Occipital lobe (tissue), 2 donors: Measurements from ENCODE around the gene COL27A1. TPM values are rescaled to one million over a fixed set of nuclear protein-coding genes. Genes with fewer than 3 reads are reported as not detected.

Experiments used
- DNase-seq: peaks from one replicate; lab custom pipeline; 2025; lab: John Stamatoyannopoulos, UW
- total RNA-seq: library from RNA; depleted of rRNA; stranded (reverse); fragments of >200 nt; gene quantifications from one replicate; pipeline ENCODE4 v1.2.3, GENCODE V29; 2014

COL27A1 gene
- total RNA-seq, 1 donor from 2014 or later = 1.4 TPM

- no peak for DNase-seq
Observed at GRCh38 chr9:114143234-114143633, 12.1 kb upstream of the COL27A1 start.

- no peak for DNase-seq
Observed at GRCh38 chr9:114146735-114147134, 8.6 kb upstream of the COL27A1 start.

DNA sequence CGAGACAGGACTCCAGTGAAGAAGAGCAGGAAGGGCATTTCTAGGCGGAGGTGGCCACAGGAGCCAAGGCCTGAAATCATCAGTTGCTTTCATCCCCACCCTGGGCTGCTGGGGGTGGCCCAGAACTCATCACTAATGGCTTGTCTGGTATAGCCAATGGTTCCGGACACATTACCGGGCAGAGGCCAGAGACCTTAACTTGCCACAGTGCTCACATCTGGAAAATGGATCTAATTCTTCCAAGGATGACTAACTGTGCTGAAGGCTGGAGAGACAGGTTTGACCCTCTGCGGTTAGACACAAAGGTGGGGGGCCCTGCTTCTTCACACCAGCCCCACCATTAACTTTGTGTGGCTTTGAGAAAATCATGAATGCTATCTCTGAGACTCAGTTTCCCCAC, 6.2 kb upstream of the COL27A1 start:
- no peak for DNase-seq

DNA sequence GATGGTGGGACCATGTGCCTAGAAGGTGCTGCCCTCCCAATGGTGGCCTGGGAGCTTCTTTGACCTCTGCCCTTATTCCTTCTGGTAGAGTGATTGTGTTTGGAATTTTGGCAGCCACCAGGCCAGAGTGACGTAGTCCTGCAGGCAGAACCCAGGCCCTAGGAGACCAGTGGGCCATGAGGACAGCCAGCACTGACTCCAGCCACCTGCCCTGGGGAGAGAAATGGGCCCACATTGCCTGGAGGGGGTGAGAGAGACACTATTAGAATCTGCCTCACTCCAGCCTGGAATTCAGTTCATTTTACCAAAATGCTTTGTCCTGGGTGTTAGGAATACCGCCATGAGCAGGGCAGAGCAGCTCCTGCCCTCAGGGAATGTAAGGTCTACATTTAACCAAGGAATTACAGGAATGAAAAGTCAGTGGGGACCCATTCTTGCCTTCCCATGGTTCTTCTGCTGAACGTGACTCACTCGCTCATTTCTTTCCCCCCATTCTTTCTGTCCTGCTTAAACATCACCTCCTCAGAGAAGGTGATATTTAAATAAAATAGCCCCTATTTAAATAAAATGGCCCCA, 5.5 kb upstream of the COL27A1 start:
- DNase-seq = no peak

GRCh38 chr9:114150608-114151007, 4.7 kb upstream of the COL27A1 start:
- no peak for DNase-seq

DNA sequence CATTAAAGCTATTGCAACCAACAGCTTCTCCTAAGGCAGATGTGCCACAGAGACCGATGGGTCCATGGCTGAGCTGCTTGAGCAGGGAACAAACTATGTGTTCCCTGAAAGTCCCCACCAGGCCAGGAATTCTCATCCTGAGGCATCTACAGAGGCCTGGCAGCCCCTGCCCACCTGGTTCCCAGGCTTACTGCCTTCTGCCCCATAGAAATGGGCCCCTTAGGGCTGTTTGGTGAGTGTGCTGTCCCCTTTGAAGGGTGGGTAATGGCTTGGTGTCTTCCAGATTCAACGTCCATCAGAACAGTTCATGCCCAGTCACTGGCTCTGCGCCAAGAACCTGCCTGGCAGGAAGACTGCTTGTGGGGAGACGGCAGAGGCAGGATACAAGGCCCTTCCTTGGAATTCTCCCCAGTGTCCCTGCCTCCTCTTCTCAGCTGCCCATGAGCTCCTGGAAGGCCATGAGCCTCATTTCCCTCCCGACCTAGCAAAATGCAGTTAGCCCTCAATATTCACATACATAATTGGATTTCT, 3.8 kb upstream of the COL27A1 start:
- no peak for DNase-seq

DNA sequence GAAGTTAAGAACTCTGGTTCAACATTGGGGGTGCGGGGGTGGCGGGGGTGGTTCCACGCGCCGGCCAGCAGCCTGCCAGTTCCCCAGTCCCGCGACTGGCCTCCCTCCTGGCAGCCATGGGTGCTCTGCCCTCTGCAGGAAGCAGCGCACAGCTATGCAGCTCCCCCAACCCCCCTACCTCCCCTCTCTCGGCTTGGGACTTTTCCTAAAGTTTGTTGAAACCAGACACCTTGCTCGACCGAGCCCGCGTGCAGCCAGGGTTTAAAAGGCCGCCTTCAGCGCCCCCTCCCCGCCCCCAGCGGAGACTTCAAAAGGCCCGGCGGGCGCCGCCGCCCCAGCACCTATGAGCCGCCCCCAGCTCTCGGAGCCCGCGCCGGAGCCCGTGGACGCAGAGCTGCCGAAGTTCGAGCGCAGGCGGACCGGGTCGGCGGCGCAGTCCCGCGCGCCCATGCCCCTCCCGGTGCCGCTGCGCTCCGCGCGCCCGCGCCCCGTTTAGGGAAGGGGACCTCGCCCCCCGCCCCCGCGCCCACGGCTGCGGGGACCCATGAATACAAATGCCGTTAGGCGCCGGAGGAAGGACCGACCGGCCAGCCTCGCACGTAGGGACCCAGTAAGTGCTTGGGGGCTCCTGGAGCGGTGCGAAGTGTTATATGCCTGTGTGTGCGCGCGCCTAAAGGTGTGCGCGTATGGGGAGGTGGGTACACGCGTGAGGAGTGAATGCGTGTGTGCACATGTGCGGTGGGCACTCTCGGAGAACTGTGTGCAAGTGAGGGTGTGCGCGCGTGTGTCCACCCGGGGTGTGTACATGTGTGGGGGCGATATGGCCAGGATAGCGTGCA, 1.4 kb upstream of the COL27A1 start:
- no peak for DNase-seq

DNA sequence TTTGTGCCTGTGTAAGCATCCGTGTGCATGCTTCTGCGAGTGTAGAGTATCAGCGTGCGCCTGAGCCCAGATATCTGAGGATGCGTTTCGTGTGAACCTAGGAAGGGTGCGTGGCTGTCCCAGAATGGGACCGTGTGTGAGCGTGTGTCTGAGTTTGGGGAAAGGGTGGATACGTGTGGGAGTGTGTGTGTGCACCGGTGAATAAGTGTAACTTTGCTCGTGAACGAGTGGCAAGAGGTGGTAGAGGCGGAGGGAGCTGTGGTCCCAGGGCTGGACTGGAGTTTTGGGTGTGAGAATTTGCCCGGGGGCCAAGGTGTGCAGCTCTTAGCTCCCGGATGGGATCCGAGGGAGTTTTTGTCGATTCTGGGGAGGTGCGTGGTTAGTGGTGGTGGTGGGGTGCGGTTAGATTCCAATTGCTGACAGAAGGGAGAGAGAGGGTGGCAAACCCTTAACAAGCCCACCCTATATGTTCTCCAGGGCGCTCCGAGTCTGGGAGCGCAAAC, 686 bp upstream of the COL27A1 start:
- no peak for DNase-seq

DNA sequence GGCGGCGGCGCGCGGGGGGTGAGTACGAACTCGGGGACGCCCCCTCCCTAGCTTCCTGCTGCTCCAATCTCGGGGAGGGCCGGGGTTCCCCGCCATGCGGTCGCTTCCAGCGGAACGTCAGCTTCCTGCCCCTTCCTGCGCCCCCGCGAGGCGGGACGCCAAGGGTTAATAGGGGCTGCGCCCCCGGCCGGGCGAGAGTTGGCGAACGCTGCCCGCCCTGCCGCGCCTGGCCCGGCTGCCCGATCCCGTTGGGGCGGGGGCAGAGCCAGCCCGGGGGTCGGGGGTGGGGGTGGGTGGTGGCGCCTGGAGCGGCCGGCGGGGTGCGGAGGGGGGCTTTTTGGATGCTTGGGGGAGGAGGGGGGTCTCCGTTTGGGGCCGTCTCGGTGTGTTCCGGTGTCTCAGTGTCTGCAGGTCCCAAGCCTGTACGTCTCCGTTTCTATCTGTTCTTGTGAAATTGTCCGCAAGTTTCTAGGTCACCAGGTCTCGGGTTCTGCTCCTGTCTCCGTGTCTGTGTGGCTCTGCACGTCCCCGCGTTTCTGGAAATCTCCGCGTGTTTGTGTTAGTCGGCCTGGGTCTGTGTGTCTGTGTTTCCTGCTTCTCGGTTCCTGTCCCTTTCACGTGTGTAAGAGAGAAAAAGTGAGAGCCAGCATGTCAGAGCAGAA, 789 bp downstream of the COL27A1 start:
- DNase-seq = no peak

DNA sequence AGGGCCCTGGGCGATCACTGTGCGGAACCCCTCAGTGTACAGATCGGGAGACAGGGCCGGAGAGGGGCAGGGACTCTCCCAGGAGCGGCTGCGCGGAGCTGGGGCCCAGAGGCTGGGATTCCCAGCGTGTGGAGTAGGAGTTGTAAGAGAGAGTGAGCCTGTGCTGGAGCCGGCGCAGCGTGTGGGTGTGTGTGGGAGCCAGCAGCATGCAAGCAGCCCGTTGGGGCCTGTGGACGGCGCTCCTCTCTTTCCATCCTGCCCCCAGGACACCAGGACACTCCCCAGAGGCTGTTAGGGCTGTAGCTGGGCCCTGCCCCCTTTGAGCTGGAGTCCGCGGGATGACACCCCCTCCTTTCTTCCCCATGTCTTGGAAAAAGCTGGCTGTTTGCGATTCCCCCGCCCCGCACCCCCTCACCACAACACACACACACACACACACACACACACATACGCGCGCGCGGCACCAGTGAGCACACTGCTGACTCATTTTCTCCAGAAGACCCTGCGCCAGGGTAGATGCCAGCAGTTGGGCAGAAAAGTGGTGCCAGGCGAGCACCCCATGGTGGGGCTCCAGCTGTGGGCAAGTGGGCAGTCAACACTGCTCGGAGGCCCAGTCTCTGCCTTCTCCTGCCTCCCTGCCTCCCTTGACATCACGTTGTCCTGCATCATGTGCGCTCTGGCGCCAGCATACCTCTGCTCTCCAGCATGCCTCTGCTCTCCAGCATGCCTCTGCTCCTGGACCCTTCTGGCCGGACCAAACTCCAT, 1.5 kb downstream of the COL27A1 start:
- DNase-seq = peak; percentile 72

DNA sequence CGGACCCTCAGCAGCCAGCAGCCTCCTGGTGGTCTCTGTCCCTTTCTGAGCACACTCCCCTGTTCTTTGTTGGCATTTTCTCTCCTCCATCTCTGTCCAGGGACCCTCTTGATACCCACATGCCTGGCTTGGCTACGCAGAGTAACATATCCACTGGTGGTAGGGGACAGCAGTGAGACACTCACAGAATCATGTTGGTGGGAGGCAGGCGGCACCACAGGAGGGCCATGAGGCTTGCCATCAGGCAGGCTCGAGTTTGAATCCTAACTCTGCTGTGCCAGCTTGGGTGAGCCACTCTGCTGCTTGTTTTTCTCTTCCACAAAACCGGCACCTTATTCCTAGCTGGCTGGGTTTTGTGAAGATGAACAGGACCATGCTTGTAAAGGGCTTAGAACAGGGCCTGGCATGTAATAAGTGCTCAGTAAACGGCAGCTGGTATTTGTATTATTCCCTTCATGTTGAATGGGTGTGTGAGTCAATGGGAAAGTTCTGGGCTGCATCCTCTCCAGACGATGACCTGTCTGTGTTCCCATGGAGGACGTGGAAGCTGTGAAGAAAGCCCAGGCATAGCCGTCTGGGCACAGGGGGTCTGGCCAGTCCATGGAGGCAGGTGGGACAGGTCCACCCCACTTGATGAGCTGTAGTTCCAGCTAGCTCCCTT, 2.3 kb downstream of the COL27A1 start:
- no peak for DNase-seq

DNA sequence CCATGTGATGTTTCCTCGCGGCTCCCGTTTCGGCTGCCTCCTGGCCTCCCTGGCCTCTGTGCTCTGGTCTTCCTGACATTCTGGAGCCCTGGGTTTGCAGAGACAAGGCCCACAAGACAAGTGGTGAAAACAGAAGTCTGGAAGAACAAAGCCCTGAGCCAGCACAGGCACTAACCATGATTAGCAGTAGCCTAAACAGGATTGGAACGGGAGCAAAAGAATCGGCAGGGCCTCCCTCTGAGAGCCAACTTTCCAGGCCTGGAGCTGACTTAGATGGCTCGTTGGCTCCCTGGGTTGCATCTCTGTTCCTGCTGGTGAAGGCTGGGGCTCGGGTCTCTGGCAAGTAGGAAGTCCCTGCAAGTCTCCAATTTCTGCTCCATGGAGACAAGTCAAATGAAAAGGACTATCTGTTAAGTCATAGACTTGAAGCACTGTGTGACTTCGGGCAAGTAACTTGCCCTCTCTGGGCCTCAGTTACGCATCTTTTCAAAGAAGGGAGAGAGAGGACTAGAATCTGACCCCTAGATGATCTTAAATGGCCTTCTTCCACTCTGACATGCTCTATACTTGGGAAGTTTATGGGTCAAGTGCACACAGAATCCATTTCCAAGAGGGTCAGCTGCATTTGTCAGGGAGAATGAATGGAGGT, 3.3 kb downstream of the COL27A1 start:
- DNase-seq = no peak

- no peak for DNase-seq
Observed at GRCh38 chr9:114159691-114160090, 4.4 kb downstream of the COL27A1 start.

DNA sequence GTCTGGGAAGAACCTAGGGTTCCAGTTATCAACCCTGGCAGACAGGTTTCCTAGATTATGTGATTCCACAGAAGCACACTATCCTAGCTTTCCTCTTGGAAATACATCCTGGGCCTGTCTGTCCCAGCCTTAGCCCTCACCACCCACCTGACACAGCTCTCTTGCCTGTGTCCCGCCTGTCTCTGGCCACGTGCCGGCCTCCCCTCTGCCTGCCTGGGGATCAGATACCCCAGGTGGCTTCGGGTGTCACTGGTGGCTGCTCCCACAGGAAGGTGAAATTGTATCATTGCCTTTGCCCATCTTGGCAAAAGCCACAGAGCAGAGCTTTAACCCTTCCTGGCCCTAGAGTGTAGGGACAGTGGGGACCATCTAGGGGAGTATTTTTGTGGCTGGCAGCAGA, 6.2 kb downstream of the COL27A1 start:
- no peak for DNase-seq

DNA sequence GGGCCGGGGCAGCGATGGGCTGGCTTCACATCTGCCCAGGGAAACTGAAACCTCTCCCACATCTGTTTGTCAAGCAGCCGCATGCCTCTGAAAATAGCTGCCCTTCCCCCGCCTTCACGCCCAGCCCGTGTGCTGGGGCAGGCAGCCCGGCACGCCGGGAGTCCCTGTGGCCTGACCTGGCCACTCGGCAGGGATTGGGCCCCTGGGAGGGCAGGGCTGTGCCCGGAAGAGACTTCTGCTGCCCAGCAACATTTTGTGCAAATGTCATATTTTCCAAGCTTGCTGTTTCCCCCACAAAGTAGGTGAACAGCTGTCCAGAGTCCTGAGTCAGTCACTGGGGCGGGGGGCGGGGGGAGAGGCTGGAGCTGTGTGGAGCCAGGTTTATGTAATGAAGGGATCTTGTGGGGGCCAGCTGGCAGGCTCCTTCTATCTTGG, 8.2 kb downstream of the COL27A1 start:
- no peak for DNase-seq

DNA sequence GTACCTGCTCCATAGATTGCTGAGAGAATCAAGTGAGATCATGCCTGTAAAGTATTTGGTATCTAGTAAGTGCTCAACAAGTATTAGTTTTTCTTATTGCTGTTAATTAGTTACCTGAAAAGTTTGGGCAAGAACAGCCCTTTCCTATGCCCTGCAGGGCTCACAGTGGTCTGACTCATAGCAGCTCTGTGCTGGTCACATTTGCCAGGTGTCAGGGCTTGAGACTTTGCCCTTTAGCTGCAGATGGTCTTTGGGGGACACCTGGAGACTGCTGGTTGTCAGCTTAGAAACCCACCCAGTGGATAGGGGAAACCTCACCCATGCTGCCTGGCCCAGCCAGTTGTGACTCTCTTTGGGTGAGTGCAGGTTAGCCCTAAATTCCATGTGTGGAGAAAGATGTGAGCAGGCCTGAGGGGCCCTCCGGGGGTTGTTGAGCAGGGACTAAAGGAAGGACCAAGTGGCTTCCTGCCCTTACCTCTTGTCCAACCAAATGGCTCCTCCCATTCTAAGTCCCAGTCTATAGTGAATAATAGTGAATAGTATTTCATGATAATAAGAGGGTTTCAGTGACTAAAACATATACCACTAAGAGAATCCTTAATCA, 9.0 kb downstream of the COL27A1 start:
- DNase-seq = no peak

- DNase-seq = no peak
Observed at GRCh38 chr9:114165407-114166102, 10.2 kb downstream of the COL27A1 start.

DNA sequence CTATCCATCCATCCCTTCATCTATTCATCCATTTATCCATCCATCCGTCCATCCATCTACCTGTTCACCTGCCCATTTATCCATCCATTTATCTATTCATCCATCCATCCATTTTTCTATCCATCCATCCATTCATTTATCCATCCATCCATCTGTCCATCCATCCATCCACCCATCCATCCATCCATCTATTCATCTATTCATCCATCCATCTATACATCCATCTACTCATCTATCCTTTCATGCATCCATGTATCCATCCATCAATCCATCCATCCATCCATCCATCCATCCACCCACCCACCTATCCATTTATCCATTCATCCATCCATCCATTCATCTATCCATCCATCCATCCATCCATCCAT, 10.8 kb downstream of the COL27A1 start:
- DNase-seq = no peak
